Prostate gland (tissue), 2 donors: ENCODE results near the gene AMOTL2.

Source experiments
- POLR2A ChIP-seq: fragments of 450-650 bp; IDR thresholded peaks from one replicate; pipeline ENCODE4 v1.6.1; 2016; ENCODE audit warnings: antibody characterized with exemption, mild to moderate bottlenecking
- TF ChIP-seq, protein P1 (sequence below), 4 experiments: fragments of 200-600 bp in 2 of 4; fragments of 450-650 bp in 2 of 4; sonication (generic) in 2 of 4; IDR thresholded peaks; 1 replicate in 3 of 4; 2 replicates in 1 of 4; pipeline ENCODE4 v1.5.1; 2016 to 2019; ENCODE audit warnings: antibody characterized with exemption in 4 of 4, mild to moderate bottlenecking in 2 of 4, moderate library complexity in 2 of 4

DNA sequence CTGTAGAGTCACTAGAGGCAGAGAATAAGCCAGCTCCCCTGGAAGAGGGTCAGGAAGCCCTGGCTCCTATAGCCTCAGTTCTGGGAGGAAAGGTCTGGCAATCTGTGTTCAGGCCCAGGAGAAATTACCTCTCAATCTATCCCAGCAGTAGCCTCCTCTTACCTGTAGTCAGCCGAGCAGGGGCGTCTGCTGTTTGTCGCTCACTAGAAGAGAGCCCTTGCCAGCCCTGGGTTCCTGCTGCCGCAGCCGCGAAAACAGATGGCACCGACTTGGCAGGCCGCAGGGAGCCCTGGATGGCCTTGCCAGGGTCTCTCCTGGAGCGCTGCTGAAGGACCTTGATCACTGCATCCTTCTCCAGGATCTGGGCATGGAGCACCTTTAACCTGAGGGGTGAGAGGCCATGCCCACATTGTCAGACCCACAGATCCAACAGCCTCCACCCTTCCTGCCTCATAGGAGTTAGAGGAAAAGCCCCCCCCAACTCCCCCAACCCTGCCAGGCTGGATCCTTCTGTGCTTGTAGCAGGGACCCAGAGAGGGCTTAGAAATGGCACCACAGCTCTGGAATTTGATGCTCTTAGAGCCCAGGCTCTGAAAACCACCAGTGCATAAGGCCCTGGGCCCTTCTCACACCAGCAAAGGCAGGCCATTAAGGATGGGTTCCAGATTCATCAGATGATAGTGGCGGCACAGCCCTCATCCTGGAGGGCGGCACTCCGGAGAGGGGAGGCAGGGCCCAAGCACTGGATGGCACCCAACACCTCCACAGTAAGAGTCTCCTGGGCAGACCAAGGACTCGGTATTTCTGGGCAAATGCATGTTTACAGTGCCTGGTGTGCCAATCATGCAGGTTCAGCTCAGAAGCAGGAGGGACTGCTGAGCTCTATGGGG, 14.9 kb downstream of the AMOTL2 start:
- TF ChIP-seq, protein P1, sequence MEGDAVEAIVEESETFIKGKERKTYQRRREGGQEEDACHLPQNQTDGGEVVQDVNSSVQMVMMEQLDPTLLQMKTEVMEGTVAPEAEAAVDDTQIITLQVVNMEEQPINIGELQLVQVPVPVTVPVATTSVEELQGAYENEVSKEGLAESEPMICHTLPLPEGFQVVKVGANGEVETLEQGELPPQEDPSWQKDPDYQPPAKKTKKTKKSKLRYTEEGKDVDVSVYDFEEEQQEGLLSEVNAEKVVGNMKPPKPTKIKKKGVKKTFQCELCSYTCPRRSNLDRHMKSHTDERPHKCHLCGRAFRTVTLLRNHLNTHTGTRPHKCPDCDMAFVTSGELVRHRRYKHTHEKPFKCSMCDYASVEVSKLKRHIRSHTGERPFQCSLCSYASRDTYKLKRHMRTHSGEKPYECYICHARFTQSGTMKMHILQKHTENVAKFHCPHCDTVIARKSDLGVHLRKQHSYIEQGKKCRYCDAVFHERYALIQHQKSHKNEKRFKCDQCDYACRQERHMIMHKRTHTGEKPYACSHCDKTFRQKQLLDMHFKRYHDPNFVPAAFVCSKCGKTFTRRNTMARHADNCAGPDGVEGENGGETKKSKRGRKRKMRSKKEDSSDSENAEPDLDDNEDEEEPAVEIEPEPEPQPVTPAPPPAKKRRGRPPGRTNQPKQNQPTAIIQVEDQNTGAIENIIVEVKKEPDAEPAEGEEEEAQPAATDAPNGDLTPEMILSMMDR (IDR thresholded peaks at IDR 0.05): no peak
- TF ChIP-seq POLR2A: no peak
